Kidney glomerular epithelial cell (primary cell): ENCODE measurements around the gene ARHGAP15.

Source experiments
- DNase-seq: peaks from one replicate; lab custom pipeline; 2025; lab: John Stamatoyannopoulos, UW

Gene ARHGAP15

GRCh38 chr2:143582046-143582747, 453.0 kb downstream of the ARHGAP15 start:
- peak; percentile 1 for DNase-seq

GRCh38 chr2:143584936-143585335, 455.7 kb downstream of the ARHGAP15 start:
- no peak for DNase-seq

- no peak for DNase-seq
Observed at GRCh38 chr2:143586119-143586518, 456.9 kb downstream of the ARHGAP15 start.

GRCh38 chr2:143588746-143589145, 459.5 kb downstream of the ARHGAP15 start:
- no peak for DNase-seq

- no peak for DNase-seq
Observed at GRCh38 chr2:143594161-143594560, 464.9 kb downstream of the ARHGAP15 start.

GRCh38 chr2:143594745-143595144, 465.5 kb downstream of the ARHGAP15 start:
- no peak for DNase-seq

GRCh38 chr2:143600116-143600515, 470.9 kb downstream of the ARHGAP15 start:
- DNase-seq, result no peak

GRCh38 chr2:143601828-143602227, 472.6 kb downstream of the ARHGAP15 start:
- DNase-seq, result no peak

- DNase-seq, result no peak
Observed at GRCh38 chr2:143603035-143603655, 473.9 kb downstream of the ARHGAP15 start.

- no peak for DNase-seq
Observed at GRCh38 chr2:143603846-143604565, 474.8 kb downstream of the ARHGAP15 start.

GRCh38 chr2:143604566-143604959, 475.3 kb downstream of the ARHGAP15 start:
- no peak for DNase-seq

- DNase-seq, result no peak
Observed at GRCh38 chr2:143607231-143608062, 478.2 kb downstream of the ARHGAP15 start.

GRCh38 chr2:143608063-143608423, 478.8 kb downstream of the ARHGAP15 start:
- DNase-seq, result no peak

GRCh38 chr2:143608758-143609157, 479.5 kb downstream of the ARHGAP15 start:
- DNase-seq, result no peak

- no peak for DNase-seq
Observed at GRCh38 chr2:143611336-143611735, 482.1 kb downstream of the ARHGAP15 start.

- no peak for DNase-seq
Observed at GRCh38 chr2:143615562-143615961, 486.3 kb downstream of the ARHGAP15 start.

- DNase-seq, result no peak
Observed at GRCh38 chr2:143616452-143616851, 487.2 kb downstream of the ARHGAP15 start.

GRCh38 chr2:143617803-143618415, 488.7 kb downstream of the ARHGAP15 start:
- no peak for DNase-seq

GRCh38 chr2:143622106-143622505, 492.9 kb downstream of the ARHGAP15 start:
- no peak for DNase-seq

GRCh38 chr2:143623231-143623908, 494.2 kb downstream of the ARHGAP15 start:
- no peak for DNase-seq

GRCh38 chr2:143623909-143624260, 494.7 kb downstream of the ARHGAP15 start:
- no peak for DNase-seq
